Measurements from ENCODE around the gene RNF224.

DNA sequence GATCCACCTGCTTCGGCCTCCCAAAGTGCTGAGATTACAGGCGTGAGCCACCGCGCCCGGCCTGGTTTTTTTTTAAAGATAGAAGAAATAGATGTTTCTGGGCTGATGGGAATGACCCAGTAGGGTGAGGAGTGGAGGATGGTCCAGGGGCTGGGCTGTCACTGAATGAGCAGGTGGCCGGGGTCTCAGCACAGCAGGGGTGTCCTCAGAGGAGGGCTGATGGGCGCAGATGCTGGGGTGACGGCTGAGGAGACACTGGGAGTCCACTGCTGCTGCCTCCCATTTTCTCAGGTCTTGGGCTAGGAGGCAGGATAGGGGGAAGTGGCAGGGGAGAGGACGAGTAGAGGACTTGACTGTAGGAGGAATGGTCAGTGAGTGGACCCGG, 47.9 kb downstream of the RNF224 start:
- TF ChIP-seq, protein P1, sequence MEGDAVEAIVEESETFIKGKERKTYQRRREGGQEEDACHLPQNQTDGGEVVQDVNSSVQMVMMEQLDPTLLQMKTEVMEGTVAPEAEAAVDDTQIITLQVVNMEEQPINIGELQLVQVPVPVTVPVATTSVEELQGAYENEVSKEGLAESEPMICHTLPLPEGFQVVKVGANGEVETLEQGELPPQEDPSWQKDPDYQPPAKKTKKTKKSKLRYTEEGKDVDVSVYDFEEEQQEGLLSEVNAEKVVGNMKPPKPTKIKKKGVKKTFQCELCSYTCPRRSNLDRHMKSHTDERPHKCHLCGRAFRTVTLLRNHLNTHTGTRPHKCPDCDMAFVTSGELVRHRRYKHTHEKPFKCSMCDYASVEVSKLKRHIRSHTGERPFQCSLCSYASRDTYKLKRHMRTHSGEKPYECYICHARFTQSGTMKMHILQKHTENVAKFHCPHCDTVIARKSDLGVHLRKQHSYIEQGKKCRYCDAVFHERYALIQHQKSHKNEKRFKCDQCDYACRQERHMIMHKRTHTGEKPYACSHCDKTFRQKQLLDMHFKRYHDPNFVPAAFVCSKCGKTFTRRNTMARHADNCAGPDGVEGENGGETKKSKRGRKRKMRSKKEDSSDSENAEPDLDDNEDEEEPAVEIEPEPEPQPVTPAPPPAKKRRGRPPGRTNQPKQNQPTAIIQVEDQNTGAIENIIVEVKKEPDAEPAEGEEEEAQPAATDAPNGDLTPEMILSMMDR (IDR thresholded peaks at IDR 0.05; ENCODE audit: insufficient read depth, low read depth, low read length): no peak
- TF ChIP-seq EZH2 (IDR thresholded peaks at IDR 0.05; ENCODE audit: insufficient read depth, low read length): no peak
